ENCODE results near the gene RPIA. TPM values are rescaled to one million over a fixed set of nuclear protein-coding genes. Genes with fewer than 3 reads are reported as not detected.
A peak's percentile ranks its signal among the peaks of the same experiment; 100 is the strongest.

Gene RPIA
- total RNA-seq, 1 experiment from 2014 or later, result 21.3 TPM

DNA sequence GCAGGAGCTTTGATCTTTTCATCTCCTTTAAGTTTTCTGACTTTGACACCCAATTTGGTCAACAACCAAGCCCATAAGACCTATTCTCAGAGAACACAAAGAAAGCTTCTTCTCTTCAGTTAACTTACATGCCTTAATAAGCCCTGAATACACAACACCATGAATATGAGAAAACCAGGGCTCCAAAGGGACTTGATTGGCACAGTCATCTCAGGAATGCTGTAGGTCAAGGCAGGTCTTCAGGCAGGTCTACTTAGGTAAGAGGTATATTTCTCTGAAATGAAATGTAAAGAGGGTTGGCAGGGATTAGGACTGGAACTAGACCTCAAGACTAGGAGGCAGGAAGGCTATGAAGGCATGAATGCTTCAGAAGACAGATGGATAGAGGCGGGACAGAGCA is 39.8 kb upstream of the RPIA start:
- H3K79me2 ChIP-seq (ENCODE audit: low read depth), result no peaks in the 10 kb centered on the region
- peak overlapping the region; percentile 63; the same call in 1 of the 2 replicates for H2AFZ ChIP-seq
- DNase-seq, result peak; percentile 14 to 86
- H3K27me3 ChIP-seq (ENCODE audit: insufficient read depth, low read depth), result no peaks in the 10 kb centered on the region
- H3F3A ChIP-seq (ENCODE audit: insufficient read depth, low read depth), result peaks cover 12% of the 10 kb centered on the region; the same call in 1 of the 2 replicates
- H3K4me3 ChIP-seq, result no peak overlapping the region
- no peaks in the 10 kb centered on the region for H3K9me3 ChIP-seq (ENCODE audit: insufficient read depth, low read depth)
- ChIA-PET CTCF (no interaction called here), POLR2A (ENCODE audit: unreplicated experiment) (no interaction called here)
- H3K4me1 ChIP-seq (replicated peaks; ENCODE audit: insufficient read depth), result peaks cover 16% of the 10 kb centered on the region
- H3K36me3 ChIP-seq (ENCODE audit: low read depth), result no peaks in the 10 kb centered on the region
- TF ChIP-seq EZH2 (IDR thresholded peaks at IDR 0.05; ENCODE audit: low read depth) (no peak), CTCF (conservative IDR thresholded peaks at IDR 0.05) (no peak)
- H3K27ac ChIP-seq, result 0 out of 2 replicates have a peak overlapping the region, but pooled peaks have one; percentile 38
- intact Hi-C loops (cut with micrococcal nuclease; ENCODE audit: unreplicated experiment), result no loop called here
- H4K20me1 ChIP-seq (ENCODE audit: insufficient read depth), result no peaks in the 10 kb centered on the region
- BruUV-seq (replicated peaks), result no TSS peak
- H3K9me2 ChIP-seq (ENCODE audit: insufficient read depth), result no peaks in the 10 kb centered on the region
- peak overlapping the region; percentile 30; the same call in 1 of the 2 replicates for H3K4me2 ChIP-seq

- Histone ChIP-seq H4K20me1 (ENCODE audit: insufficient read depth) (no peaks in the 10 kb centered on the region), H3K9me3 (ENCODE audit: insufficient read depth, low read depth) (no peaks in the 10 kb centered on the region), H3K79me2 (ENCODE audit: low read depth) (no peaks in the 10 kb centered on the region), H3K4me2 (no peak overlapping the region), H2AFZ (no peak overlapping the region), H3K4me3 (no peak overlapping the region), H3K27me3 (ENCODE audit: insufficient read depth, low read depth) (no peaks in the 10 kb centered on the region), H3K9me2 (ENCODE audit: insufficient read depth) (no peaks in the 10 kb centered on the region), H3K4me1 (replicated peaks; ENCODE audit: insufficient read depth) (peaks cover 44% of the 10 kb centered on the region), H3K27ac (no peak overlapping the region), H3K36me3 (ENCODE audit: low read depth) (no peaks in the 10 kb centered on the region), H3F3A (ENCODE audit: insufficient read depth, low read depth) (peaks cover 25% of the 10 kb centered on the region)
- no TSS peak for BruUV-seq (replicated peaks)
- intact Hi-C loops (cut with micrococcal nuclease; ENCODE audit: unreplicated experiment), result no loop called here
- TF ChIP-seq CTCF (conservative IDR thresholded peaks at IDR 0.05), result no peak
- no peak for TF ChIP-seq EZH2 (IDR thresholded peaks at IDR 0.05; ENCODE audit: low read depth)
- no peak for DNase-seq
- CTCF ChIA-PET, result no interaction called here
- POLR2A ChIA-PET (ENCODE audit: unreplicated experiment), result no interaction called here
These were observed 36.8 kb upstream of the RPIA start for GRCh38 chr2:88654714-88655113.

- intact Hi-C loops (cut with micrococcal nuclease; ENCODE audit: unreplicated experiment), result no loop called here
- Histone ChIP-seq H3K27me3 (ENCODE audit: insufficient read depth, low read depth) (no peaks in the 10 kb centered on the region), H4K20me1 (ENCODE audit: insufficient read depth) (no peaks in the 10 kb centered on the region), H3K4me3 (no peak overlapping the region), H3K9me2 (ENCODE audit: insufficient read depth) (no peaks in the 10 kb centered on the region), H3K4me1 (replicated peaks; ENCODE audit: insufficient read depth) (peaks cover 45% of the 10 kb centered on the region), H3K9me3 (ENCODE audit: insufficient read depth, low read depth) (no peaks in the 10 kb centered on the region), H3K4me2 (peak overlapping the region; percentile 25; the same call in 1 of the 2 replicates), H3K36me3 (ENCODE audit: low read depth) (no peaks in the 10 kb centered on the region), H3K27ac (no peak overlapping the region), H3F3A (ENCODE audit: insufficient read depth, low read depth) (peaks cover 19% of the 10 kb centered on the region), H2AFZ (no peak overlapping the region), H3K79me2 (ENCODE audit: low read depth) (no peaks in the 10 kb centered on the region)
- POLR2A ChIA-PET (ENCODE audit: unreplicated experiment), result no interaction called here
- TF ChIP-seq CTCF (conservative IDR thresholded peaks at IDR 0.05) (no peak), EZH2 (IDR thresholded peaks at IDR 0.05; ENCODE audit: low read depth) (no peak)
- CTCF ChIA-PET, result interaction anchor here (0.6 kb wide), 2 partner anchors 12 to 47 kb away, joined by 4 to 15 read pairs; no protein-coding TSS in a partner anchor
- DNase-seq, result no peak
- BruUV-seq (replicated peaks), result no TSS peak
These were observed 34.8 kb upstream of the RPIA start for GRCh38 chr2:88656690-88657089.
